Loucy (cell line): ENCODE data around the gene HOXD8.

Experiments used
- H2AFZ ChIP-seq: fragments of 200-600 bp; sonication (generic); 2 replicates; pipeline ENCODE4 v1.6.0; 2016; ENCODE audit warnings: antibody characterized with exemption, mild to moderate bottlenecking, low read length, moderate library complexity
- H3F3A ChIP-seq: fragments of 200-600 bp; 2 replicates; pipeline ENCODE4 v1.6.0; 2016; ENCODE audit warnings: antibody characterized with exemption, low read depth, mild to moderate bottlenecking
- H3K27me3 ChIP-seq: fragments of 200-600 bp; sonication (generic); 2 replicates; pipeline ENCODE4 v1.6.1; 2014; ENCODE audit warnings: low read length, mild to moderate bottlenecking; ENCODE audit not compliant: insufficient read depth, poor library complexity, severe bottlenecking
- H3K36me3 ChIP-seq: fragments of 200-600 bp; sonication (generic); 2 replicates; pipeline ENCODE4 v1.6.1; 2016; ENCODE audit warnings: low read length; ENCODE audit not compliant: insufficient read depth
- H3K4me1 ChIP-seq: fragments of 200-600 bp; sonication (generic); 2 replicates; pipeline ENCODE4 v1.5.1; 2014; ENCODE audit warnings: low read length, mild to moderate bottlenecking; ENCODE audit not compliant: insufficient read depth, poor library complexity, severe bottlenecking
- H3K4me2 ChIP-seq: fragments of 200-600 bp; sonication (generic); 2 replicates; pipeline ENCODE4 v1.6.0; 2014; ENCODE audit warnings: antibody characterized with exemption, low read length, low read depth, mild to moderate bottlenecking; ENCODE audit not compliant: poor library complexity, severe bottlenecking
- H3K4me3 ChIP-seq: fragments of 200-600 bp; sonication (generic); 2 replicates; pipeline ENCODE4 v1.5.1; 2014; ENCODE audit warnings: low read length, mild to moderate bottlenecking, mixed read lengths; ENCODE audit not compliant: poor library complexity, severe bottlenecking
- H3K79me2 ChIP-seq: fragments of 200-600 bp; sonication (generic); 2 replicates; pipeline ENCODE4 v1.6.1; 2014; ENCODE audit warnings: low read length; ENCODE audit not compliant: insufficient read depth
- H3K9ac ChIP-seq: fragments of 200-600 bp; sonication (generic); 2 replicates; pipeline ENCODE4 v1.6.0; 2014; ENCODE audit warnings: mild to moderate bottlenecking, low read depth, low read length, moderate library complexity; ENCODE audit not compliant: poor library complexity, severe bottlenecking
- H3K9me2 ChIP-seq: fragments of 200-600 bp; sonication (generic); replicated peaks from 2 replicates; pipeline ENCODE4 v1.6.1; 2016; ENCODE audit warnings: low read depth, low read length, mixed read lengths
- H3K9me3 ChIP-seq: fragments of 200-600 bp; sonication (generic); 2 replicates; pipeline ENCODE4 v1.6.1; 2014; ENCODE audit warnings: mild to moderate bottlenecking, antibody characterized with exemption, low read length, low read depth; ENCODE audit not compliant: insufficient read depth
- H4K20me1 ChIP-seq: fragments of 200-600 bp; sonication (generic); 2 replicates; pipeline ENCODE4 v1.6.0; 2014; ENCODE audit warnings: antibody characterized with exemption, low read length, mild to moderate bottlenecking; ENCODE audit not compliant: insufficient read depth, poor library complexity, severe bottlenecking
- CTCF ChIP-seq: fragments of 200-600 bp; sonication (generic); conservative IDR thresholded peaks from 2 replicates; pipeline ENCODE4 v1.5.1; 2014; ENCODE audit warnings: mild to moderate bottlenecking, antibody characterized with exemption, low read length
- EZH2phosphoT487 ChIP-seq: fragments of 200-600 bp; IDR thresholded peaks from 2 replicates; pipeline ENCODE4 v1.6.1; 2018; ENCODE audit warnings: antibody characterized with exemption, mild to moderate bottlenecking, moderate library complexity, borderline replicate concordance

Gene HOXD8

GRCh38 chr2:176124947-176125771 lies 4.3 kb upstream of the HOXD8 start:
- no peaks in the 10 kb centered on the region for H3K4me1 ChIP-seq
- no peak overlapping the region for H2AFZ ChIP-seq
- no peaks in the 10 kb centered on the region for H4K20me1 ChIP-seq
- no peaks in the 10 kb centered on the region for H3K36me3 ChIP-seq
- TF ChIP-seq EZH2phosphoT487 = no peak
- no peak for TF ChIP-seq CTCF
- H3K4me2 ChIP-seq = no peak overlapping the region
- no peaks in the 10 kb centered on the region for H3K79me2 ChIP-seq
- no peaks in the 10 kb centered on the region for H3F3A ChIP-seq
- H3K9ac ChIP-seq = no peak overlapping the region
- no peak overlapping the region for H3K4me3 ChIP-seq
- no peaks in the 10 kb centered on the region for H3K9me2 ChIP-seq
- H3K9me3 ChIP-seq = no peaks in the 10 kb centered on the region
- H3K27me3 ChIP-seq = peaks cover 4% of the 10 kb centered on the region

DNA sequence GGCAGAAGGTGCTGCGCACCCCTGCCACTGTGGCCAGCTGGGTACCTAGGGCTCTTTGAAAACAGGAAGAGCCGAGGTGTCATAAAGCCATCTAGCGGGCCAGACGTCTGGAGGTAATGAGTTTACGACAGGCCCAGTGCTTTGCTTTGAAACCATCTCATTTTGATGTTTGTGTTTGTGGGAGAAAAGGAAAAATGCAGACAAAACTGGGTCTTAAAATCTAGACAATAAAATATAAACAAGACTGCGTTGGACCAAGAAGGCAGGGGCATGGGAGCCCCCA lies 3.8 kb upstream of the HOXD8 start:
- H4K20me1 ChIP-seq = no peaks in the 10 kb centered on the region
- no peaks in the 10 kb centered on the region for H3K9me2 ChIP-seq
- TF ChIP-seq CTCF (no peak), EZH2phosphoT487 (no peak)
- no peaks in the 10 kb centered on the region for H3K79me2 ChIP-seq
- H3K27me3 ChIP-seq = no peaks in the 10 kb centered on the region
- H3K4me3 ChIP-seq = no peak overlapping the region
- no peaks in the 10 kb centered on the region for H3K9me3 ChIP-seq
- H3F3A ChIP-seq = no peaks in the 10 kb centered on the region
- no peaks in the 10 kb centered on the region for H3K36me3 ChIP-seq
- no peak overlapping the region for H3K9ac ChIP-seq
- H2AFZ ChIP-seq = no peak overlapping the region
- H3K4me2 ChIP-seq = no peak overlapping the region
- H3K4me1 ChIP-seq = no peaks in the 10 kb centered on the region

DNA sequence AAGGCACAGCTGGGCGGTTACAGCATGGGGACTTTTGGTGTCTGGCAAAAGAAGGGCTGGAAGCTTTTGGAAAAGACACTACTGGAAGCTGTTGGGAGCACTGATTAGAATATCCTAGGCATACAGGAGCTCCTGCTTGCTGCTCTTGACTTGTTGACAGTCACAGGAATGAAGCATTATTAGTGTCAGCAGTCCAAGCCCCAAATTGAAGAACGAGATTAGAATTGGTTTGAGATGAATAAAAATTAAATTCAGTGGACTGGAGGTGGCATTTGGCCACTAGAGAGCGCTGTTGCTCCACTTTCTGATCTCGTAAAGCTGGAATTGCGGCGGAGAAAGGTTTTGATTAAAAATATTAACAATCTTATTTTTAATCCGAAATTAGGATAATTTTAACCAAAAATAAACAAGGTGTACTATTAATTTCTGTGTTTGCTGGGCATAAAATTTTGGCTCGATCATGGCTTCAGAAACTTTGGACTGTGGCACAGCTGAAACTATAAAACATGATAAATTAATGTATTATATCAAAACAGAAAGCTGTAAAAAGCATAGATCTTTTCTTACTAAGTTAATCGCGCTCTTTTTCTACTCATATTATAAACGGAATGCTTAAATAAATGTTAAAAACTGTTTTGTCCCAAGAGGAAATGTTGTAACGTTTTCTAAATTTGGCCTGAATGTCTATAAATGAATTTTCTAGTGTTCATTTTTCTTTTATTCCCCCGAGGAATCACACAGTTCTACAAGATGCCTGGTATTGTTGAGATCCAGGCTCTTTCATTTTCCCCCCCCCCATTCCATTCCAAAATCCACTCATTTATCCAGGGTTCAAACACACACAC lies 2.4 kb upstream of the HOXD8 start:
- peak overlapping the region; percentile 42 for H3K4me3 ChIP-seq

More for the DNA sequence above, 2.4 kb upstream of the HOXD8 start:
- H3K4me2 ChIP-seq = peak overlapping the region; percentile 51
- no peaks in the 10 kb centered on the region for H3K4me1 ChIP-seq
- H3K79me2 ChIP-seq = no peaks in the 10 kb centered on the region
- H3K36me3 ChIP-seq = no peaks in the 10 kb centered on the region
- H3K9ac ChIP-seq = no peak overlapping the region
- no peaks in the 10 kb centered on the region for H3K9me3 ChIP-seq
- no peaks in the 10 kb centered on the region for H4K20me1 ChIP-seq
- no peak for TF ChIP-seq EZH2phosphoT487
- TF ChIP-seq CTCF = peak; percentile 94
- no peaks in the 10 kb centered on the region for H3K9me2 ChIP-seq
- no peak overlapping the region; the same call in 1 of the 2 replicates for H2AFZ ChIP-seq
- no peaks in the 10 kb centered on the region for H3F3A ChIP-seq
- H3K27me3 ChIP-seq = no peaks in the 10 kb centered on the region
